Left lobe of liver (tissue), 2 donors: ENCODE measurements around the gene OR2B6. TPM values are rescaled to one million over a fixed set of nuclear protein-coding genes. Genes with fewer than 3 reads are reported as not detected.
"Not testable (repeated sequence)": the region's sequence is repeated elsewhere in the genome, so short reads cannot be mapped to it uniquely, and the experiment has no call there.

ENCODE experiments used
- ATAC-seq: fragments of 200-7000 bp; cut with Tn5 transposase; one replicate; pipeline ENCODE4 v1.9.1; 2020; ENCODE audit warnings: mild to moderate bottlenecking, moderate library complexity
- DNase-seq: peaks from one replicate; pipeline ENCODE4 v3.0.0-alpha.2; 2020; ENCODE audit warnings: low spot score
- total RNA-seq: library from RNA; stranded (reverse); gene quantifications from one replicate; pipeline ENCODE4 v1.2.1, GENCODE V29; 2021
- donor health status: DM: no; HTN: no; CAD: no; lungs with moderate emphysema.
- donor health status: DM: no; HTN: yes; CAD: no.

OR2B6 gene
- not detected for total RNA-seq

- ATAC-seq (no peak), DNase-seq (no peak)
These were observed at the start of gene OR2B6 for GRCh38 chr6:27956941-27957340. TSS of gene OR2B6 (plus strand) at chr6:27957241. CDS start at chr6:27957241, 0 bp downstream.

DNA sequence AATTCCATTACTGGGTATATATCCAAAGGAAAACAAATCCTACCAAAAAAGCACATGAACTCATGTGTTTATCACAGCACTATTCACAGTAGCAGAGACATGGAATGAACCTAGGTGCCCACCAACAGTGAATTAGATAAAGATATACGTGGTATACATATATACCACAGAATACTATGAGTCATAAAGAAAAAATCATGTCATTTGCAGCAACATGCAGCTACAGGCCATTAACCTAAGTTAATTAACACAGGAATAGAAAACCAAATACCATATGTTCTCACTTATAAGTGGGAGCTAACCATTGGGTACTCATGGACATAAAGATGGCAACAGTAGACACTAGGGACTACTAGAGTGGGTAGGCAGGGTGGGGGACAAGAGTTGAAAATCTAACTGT is 49.0 kb upstream of the OR2B6 start:
- ATAC-seq: no peak
- DNase-seq: no peak

- no peak for ATAC-seq
- DNase-seq: no peak
These were observed 45.0 kb upstream of the OR2B6 start, which contains the start of gene OR2B2 for GRCh38 chr6:27911956-27912446. TSS of gene OR2B2 (minus strand) at chr6:27912396. CDS start at chr6:27912319, 77 bp downstream.

DNA sequence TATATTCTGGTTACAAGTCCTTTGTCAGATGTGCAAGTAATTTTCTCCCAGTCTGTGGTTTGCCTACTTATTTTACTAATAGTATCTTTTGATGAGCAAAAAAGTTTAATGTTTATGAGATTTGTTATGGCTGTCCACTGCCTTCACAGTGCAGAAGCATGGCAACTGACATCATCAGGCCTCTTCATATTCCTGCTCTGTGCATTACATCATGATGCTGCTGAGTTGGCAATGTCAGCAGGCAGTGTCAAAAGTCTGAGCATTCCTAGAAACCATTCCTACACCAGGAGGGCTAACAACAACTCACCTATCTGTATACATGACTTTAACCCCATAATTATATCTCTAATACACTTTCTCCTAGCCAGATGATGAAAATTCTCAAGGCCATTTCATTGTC is 34.1 kb upstream of the OR2B6 start:
- ATAC-seq (no peak), DNase-seq (no peak)

- DNase-seq (no peak), ATAC-seq (no peak)
These were observed 32.9 kb upstream of the OR2B6 start for GRCh38 chr6:27924179-27924578.

- not testable (repeated sequence) for ATAC-seq, DNase-seq
These were observed 29.0 kb upstream of the OR2B6 start for GRCh38 chr6:27928041-27928440.

DNA sequence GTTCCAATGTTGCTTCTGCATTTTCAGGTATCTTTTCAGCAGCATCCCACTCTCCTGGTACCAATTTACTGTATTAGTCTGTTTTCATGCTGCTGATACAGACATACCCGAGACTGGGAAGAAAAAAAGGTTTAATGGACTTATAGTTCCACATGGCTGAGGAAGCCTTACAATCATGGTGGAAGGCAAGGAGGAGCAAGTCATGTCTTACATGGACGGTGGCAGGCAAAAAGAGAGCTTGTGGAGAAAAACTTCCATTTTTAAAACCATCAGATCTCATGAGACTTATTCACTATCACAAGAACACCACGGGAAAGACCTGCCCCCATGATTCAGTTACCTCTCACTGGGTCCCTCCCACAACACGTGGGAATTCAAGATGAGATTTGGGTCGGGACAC is 27.1 kb upstream of the OR2B6 start:
- ATAC-seq, DNase-seq: not testable (repeated sequence)

DNA sequence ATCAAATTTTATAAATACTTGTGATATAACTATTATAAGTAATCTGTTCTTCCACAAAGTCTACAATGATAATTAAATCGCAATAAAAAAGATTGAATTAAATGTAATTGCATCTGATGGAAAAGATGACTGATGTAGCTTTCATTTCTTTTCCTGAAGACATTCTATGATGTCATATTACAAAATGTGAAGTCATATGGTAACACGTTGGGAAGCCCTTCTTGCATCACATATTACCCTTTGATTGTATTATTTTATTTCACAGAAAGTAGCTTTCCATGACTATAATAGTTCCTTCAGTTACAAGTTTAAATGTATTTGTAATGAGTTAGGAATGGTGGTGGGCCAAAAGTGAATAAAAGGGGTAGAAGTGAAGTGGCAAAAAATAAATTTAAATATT is 25.8 kb upstream of the OR2B6 start:
- ATAC-seq: no peak
- DNase-seq: no peak

GRCh38 chr6:27940766-27941165 is 16.3 kb upstream of the OR2B6 start:
- no peak for DNase-seq

DNA sequence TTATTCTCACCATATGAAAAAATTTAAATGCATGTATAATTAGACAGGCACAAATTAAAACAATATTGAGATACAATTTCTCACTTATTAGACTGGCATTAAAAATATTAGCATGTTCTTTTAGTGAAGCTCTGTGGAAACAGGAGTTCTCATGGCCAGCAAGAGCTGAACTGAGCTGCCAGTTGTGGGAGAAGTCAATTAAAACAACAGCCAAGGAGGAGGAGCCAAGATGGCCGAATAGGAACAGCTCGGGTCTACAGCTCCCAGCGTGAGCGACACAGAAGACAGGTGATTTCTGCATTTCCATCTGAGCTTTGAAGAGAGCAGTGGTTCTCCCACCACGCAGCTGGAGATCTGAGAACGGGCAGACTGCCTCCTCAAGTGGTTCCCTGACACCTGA is 14.0 kb upstream of the OR2B6 start:
- DNase-seq, ATAC-seq: not testable (repeated sequence)

More at GRCh38 chr6:27940766-27941165, 16.3 kb upstream of the OR2B6 start:
- no peak for ATAC-seq

GRCh38 chr6:27948237-27948636 is 8.8 kb upstream of the OR2B6 start:
- no peak for ATAC-seq

DNA sequence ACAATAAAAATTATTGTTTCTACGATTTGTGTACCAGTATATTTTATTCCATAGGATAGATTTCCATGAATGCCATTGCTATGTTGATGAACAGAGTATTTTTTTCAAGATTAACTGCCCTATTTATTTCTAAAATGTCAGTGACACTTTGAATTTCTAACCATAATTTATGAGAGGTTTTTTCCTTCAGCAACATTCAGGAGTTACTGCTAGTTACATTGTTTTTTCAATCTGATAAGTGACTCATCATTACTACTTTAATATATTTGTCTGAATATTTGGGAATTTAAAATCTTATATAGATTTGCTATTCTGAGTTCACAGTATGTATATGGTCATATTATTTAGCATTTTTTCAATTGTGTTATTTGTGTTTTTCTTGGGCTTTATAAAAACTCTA is 6.0 kb upstream of the OR2B6 start:
- ATAC-seq (no peak), DNase-seq (no peak)

More at GRCh38 chr6:27948237-27948636, 8.8 kb upstream of the OR2B6 start:
- no peak for DNase-seq

GRCh38 chr6:27957516-27957915 is 475 bp downstream of the OR2B6 start:
- ATAC-seq (no peak), DNase-seq (no peak)

GRCh38 chr6:27962506-27962905 is 5.5 kb downstream of the OR2B6 start:
- no peak for DNase-seq
- no peak for ATAC-seq

- DNase-seq (no peak), ATAC-seq (no peak)
These were observed 9.0 kb downstream of the OR2B6 start for GRCh38 chr6:27966044-27966443.

- DNase-seq (no peak), ATAC-seq (no peak)
These were observed 9.9 kb downstream of the OR2B6 start for GRCh38 chr6:27966816-27967426.

GRCh38 chr6:27970444-27970843 is 13.4 kb downstream of the OR2B6 start:
- DNase-seq (no peak), ATAC-seq (no peak)

GRCh38 chr6:27972750-27973149 is 15.7 kb downstream of the OR2B6 start:
- DNase-seq (no peak), ATAC-seq (no peak)

GRCh38 chr6:27977387-27977786 is 20.3 kb downstream of the OR2B6 start:
- DNase-seq (no peak), ATAC-seq (no peak)

- no peak for ATAC-seq
- DNase-seq: no peak
These were observed 21.7 kb downstream of the OR2B6 start for GRCh38 chr6:27978705-27979104.

DNA sequence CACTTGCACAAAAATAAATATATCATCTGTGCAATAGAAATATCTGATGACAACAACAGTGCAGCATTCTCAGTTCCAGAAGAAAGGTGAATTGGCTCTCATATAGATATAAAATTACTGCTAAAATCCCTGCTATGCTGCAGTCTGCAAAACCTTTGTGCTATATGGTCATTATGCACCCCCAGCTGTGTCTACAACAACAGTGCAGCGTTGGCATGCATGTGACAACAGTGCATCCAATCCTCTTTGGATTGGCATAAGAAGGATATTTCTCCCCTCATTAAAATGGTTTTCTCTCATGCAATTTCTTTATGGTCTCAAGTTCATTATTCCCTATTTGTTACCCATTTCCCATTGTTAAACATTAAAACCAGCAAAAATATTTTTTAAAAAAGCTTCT is 23.1 kb downstream of the OR2B6 start:
- DNase-seq (no peak), ATAC-seq (no peak)

GRCh38 chr6:27986928-27987725 is 30.1 kb downstream of the OR2B6 start:
- ATAC-seq (no peak), DNase-seq (no peak)
